ENCODE data around the gene CDH26.
A peak's percentile ranks its signal among the peaks of the same experiment; 100 is the strongest.

The CDH26 gene

GRCh38 chr20:60050193-60050947, 92.1 kb downstream of the CDH26 start:
- peak; percentile 10 for DNase-seq

GRCh38 chr20:60051911-60052310, 93.7 kb downstream of the CDH26 start:
- no peak for DNase-seq

GRCh38 chr20:60052322-60052721, 94.1 kb downstream of the CDH26 start:
- no peak for DNase-seq

GRCh38 chr20:60053125-60053817, 95.0 kb downstream of the CDH26 start:
- peak; percentile 87 for DNase-seq

GRCh38 chr20:60053818-60054190, 95.6 kb downstream of the CDH26 start:
- no peak for DNase-seq

- no peak for DNase-seq
These were observed 96.8 kb downstream of the CDH26 start for GRCh38 chr20:60054716-60055634.

GRCh38 chr20:60055740-60056139, 97.5 kb downstream of the CDH26 start:
- DNase-seq: no peak

GRCh38 chr20:60056407-60057122, 98.3 kb downstream of the CDH26 start:
- DNase-seq: no peak

GRCh38 chr20:60057123-60057865, 99.1 kb downstream of the CDH26 start:
- peak; percentile 76 for DNase-seq

GRCh38 chr20:60057866-60058807, 99.9 kb downstream of the CDH26 start:
- DNase-seq: peak; percentile 78

GRCh38 chr20:60058879-60059278, 100.7 kb downstream of the CDH26 start:
- no peak for DNase-seq

- no peak for DNase-seq
These were observed 101.9 kb downstream of the CDH26 start for GRCh38 chr20:60060006-60060557.

- DNase-seq: no peak
These were observed 102.4 kb downstream of the CDH26 start for GRCh38 chr20:60060593-60060992.

- no peak for DNase-seq
These were observed 104.3 kb downstream of the CDH26 start for GRCh38 chr20:60062431-60063047.

GRCh38 chr20:60063048-60063451, 104.8 kb downstream of the CDH26 start:
- DNase-seq: no peak

- no peak for DNase-seq
These were observed 105.6 kb downstream of the CDH26 start for GRCh38 chr20:60063739-60064380.

Data from NCI-H1105 treated with DMSO at 0.1 percent for 48 hours (cell line).